ENCODE data around the gene TCF15.
"Not testable (repeated sequence)": the region's sequence is repeated elsewhere in the genome, so short reads cannot be mapped to it uniquely, and the experiment has no call there.

The TCF15 gene

DNA sequence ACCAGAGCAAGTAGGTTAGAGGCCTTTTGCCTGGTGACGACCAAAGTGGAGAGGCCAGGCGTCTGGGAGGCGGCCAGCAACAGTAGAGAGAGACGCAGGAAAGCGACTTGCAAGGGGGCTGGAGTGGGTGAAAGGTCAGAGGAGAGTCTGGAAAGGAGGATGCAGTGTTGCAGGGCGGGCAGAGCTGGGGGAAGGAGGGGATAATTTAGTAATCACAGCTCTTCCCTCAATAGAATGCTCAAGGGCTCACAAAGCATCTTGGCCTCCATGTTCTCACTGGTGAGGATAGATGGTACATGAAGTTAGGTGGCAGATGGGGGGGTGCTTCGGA lies 25.2 kb downstream of the TCF15 start:
- H3K27ac ChIP-seq (ENCODE audit: low read depth, low read length), result no peak overlapping the region
- H3K9me2 ChIP-seq (replicated peaks; ENCODE audit: insufficient read depth, low read length), result no peaks in the 10 kb centered on the region
- no peak overlapping the region for H2AFZ ChIP-seq (ENCODE audit: low read depth, low read length, severe bottlenecking)
- no peaks in the 10 kb centered on the region for H3K36me3 ChIP-seq (ENCODE audit: low read length)
- H3K9me3 ChIP-seq (ENCODE audit: insufficient read depth, low read length), result no peaks in the 10 kb centered on the region
- no peak overlapping the region for H3K9ac ChIP-seq (ENCODE audit: low read length)
- no peak overlapping the region for H3K4me3 ChIP-seq (ENCODE audit: insufficient read depth, low read length, poor library complexity, severe bottlenecking)
- TF ChIP-seq, protein P1, sequence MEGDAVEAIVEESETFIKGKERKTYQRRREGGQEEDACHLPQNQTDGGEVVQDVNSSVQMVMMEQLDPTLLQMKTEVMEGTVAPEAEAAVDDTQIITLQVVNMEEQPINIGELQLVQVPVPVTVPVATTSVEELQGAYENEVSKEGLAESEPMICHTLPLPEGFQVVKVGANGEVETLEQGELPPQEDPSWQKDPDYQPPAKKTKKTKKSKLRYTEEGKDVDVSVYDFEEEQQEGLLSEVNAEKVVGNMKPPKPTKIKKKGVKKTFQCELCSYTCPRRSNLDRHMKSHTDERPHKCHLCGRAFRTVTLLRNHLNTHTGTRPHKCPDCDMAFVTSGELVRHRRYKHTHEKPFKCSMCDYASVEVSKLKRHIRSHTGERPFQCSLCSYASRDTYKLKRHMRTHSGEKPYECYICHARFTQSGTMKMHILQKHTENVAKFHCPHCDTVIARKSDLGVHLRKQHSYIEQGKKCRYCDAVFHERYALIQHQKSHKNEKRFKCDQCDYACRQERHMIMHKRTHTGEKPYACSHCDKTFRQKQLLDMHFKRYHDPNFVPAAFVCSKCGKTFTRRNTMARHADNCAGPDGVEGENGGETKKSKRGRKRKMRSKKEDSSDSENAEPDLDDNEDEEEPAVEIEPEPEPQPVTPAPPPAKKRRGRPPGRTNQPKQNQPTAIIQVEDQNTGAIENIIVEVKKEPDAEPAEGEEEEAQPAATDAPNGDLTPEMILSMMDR (IDR thresholded peaks at IDR 0.05; ENCODE audit: insufficient read depth, low read length, poor library complexity, severe bottlenecking), result no peak
- no peak for TF ChIP-seq EZH2phosphoT487 (conservative IDR thresholded peaks at IDR 0.05; ENCODE audit: low read length)
- no peaks in the 10 kb centered on the region for H4K20me1 ChIP-seq (ENCODE audit: low read depth, low read length)
- no peak overlapping the region for H3K4me2 ChIP-seq (ENCODE audit: low read depth, low read length, poor library complexity, severe bottlenecking)
- H3F3A ChIP-seq (ENCODE audit: insufficient read depth), result no peaks in the 10 kb centered on the region
- no peaks in the 10 kb centered on the region for H3K27me3 ChIP-seq (ENCODE audit: low read length)
- no peaks in the 10 kb centered on the region for H3K79me2 ChIP-seq (ENCODE audit: insufficient read depth, low read length)

DNA sequence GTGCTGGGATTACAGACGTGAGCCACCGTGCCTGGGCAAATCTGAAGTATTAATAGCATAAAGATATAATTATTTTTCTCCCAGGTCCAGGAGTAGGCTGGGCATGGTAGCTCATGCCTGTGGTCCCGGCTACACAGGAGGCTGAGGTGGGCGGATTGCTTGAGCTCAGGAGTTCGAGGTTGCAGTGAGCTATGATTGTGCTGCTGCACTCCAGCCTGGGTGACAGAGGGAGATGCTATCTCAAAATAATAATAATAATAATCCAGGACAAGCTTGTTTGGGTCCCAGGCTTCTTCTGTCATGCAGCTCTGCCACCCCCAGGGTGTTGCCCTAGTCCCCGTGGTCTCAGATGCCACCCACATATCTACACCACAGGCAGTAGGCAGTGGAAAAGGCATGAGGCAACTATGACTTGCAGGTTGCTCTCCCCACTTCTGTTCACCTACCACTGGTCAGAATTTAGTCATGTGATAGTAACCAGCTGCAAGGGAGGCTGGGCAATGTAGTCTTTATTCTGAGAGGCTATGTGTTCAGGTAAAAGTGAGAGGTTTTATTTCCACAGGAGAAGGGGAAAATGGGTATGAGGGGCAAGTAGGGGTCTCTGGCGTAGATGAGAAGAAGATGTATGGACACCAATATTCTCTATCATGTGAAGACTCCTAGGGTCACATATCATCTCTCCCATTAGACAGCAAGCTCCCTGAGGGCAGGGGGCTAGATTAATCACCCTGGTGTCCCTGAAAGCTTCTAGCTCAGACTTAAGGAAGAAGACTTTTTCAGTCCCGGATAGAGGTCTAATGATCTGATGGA lies 25.7 kb downstream of the TCF15 start:
- Histone ChIP-seq H3K79me2 (ENCODE audit: insufficient read depth, low read length) (no peaks in the 10 kb centered on the region), H4K20me1 (ENCODE audit: low read depth, low read length) (no peaks in the 10 kb centered on the region), H3K4me2 (ENCODE audit: low read depth, low read length, poor library complexity, severe bottlenecking) (peak overlapping the region; percentile 13), H3K9ac (ENCODE audit: low read length) (no peak overlapping the region), H3K4me3 (ENCODE audit: insufficient read depth, low read length, poor library complexity, severe bottlenecking) (no peak overlapping the region), H2AFZ (ENCODE audit: low read depth, low read length, severe bottlenecking) (peak overlapping the region; percentile 54), H3K27ac (ENCODE audit: low read depth, low read length) (no peak overlapping the region), H3K36me3 (ENCODE audit: low read length) (no peaks in the 10 kb centered on the region), H3K9me3 (ENCODE audit: insufficient read depth, low read length) (no peaks in the 10 kb centered on the region), H3K9me2 (replicated peaks; ENCODE audit: insufficient read depth, low read length) (no peaks in the 10 kb centered on the region), H3K27me3 (ENCODE audit: low read length) (no peaks in the 10 kb centered on the region), H3F3A (ENCODE audit: insufficient read depth) (no peaks in the 10 kb centered on the region)
- TF ChIP-seq, protein P1 (IDR thresholded peaks at IDR 0.05; ENCODE audit: insufficient read depth, low read length, poor library complexity, severe bottlenecking), result no peak
- TF ChIP-seq EZH2phosphoT487 (conservative IDR thresholded peaks at IDR 0.05; ENCODE audit: low read length), result no peak

DNA sequence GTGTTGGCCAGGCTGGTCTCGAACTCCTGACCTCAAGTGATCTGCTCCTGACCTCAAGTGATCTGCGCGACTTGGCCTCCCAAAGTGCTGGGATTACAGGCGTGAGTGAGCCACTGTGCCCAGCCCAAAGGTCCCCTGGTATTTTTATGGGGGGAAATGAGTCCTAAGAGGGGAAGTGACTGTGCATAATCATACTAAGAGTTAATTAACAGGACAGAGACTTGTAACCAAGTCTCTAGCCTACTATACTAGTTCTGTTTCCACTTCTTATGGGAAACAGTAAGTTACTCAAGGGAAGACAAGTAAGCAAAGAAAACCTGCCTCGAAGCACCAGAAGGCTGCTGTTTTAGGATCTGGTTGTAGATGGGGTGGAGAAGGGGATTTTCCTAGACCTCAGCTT lies 27.9 kb downstream of the TCF15 start:
- Histone ChIP-seq H3K36me3 (ENCODE audit: low read length) (no peaks in the 10 kb centered on the region), H3K9me3 (ENCODE audit: insufficient read depth, low read length) (no peaks in the 10 kb centered on the region), H3K27me3 (ENCODE audit: low read length) (no peaks in the 10 kb centered on the region), H3K9ac (ENCODE audit: low read length) (no peak overlapping the region), H3F3A (ENCODE audit: insufficient read depth) (no peaks in the 10 kb centered on the region), H3K4me3 (ENCODE audit: insufficient read depth, low read length, poor library complexity, severe bottlenecking) (no peak overlapping the region), H2AFZ (ENCODE audit: low read depth, low read length, severe bottlenecking) (no peak overlapping the region), H3K27ac (ENCODE audit: low read depth, low read length) (no peak overlapping the region), H4K20me1 (ENCODE audit: low read depth, low read length) (no peaks in the 10 kb centered on the region), H3K79me2 (ENCODE audit: insufficient read depth, low read length) (no peaks in the 10 kb centered on the region), H3K9me2 (replicated peaks; ENCODE audit: insufficient read depth, low read length) (no peaks in the 10 kb centered on the region), H3K4me2 (ENCODE audit: low read depth, low read length, poor library complexity, severe bottlenecking) (no peak overlapping the region)
- TF ChIP-seq EZH2phosphoT487 (conservative IDR thresholded peaks at IDR 0.05; ENCODE audit: low read length), result no peak
- TF ChIP-seq, protein P1 (IDR thresholded peaks at IDR 0.05; ENCODE audit: insufficient read depth, low read length, poor library complexity, severe bottlenecking), result no peak

DNA sequence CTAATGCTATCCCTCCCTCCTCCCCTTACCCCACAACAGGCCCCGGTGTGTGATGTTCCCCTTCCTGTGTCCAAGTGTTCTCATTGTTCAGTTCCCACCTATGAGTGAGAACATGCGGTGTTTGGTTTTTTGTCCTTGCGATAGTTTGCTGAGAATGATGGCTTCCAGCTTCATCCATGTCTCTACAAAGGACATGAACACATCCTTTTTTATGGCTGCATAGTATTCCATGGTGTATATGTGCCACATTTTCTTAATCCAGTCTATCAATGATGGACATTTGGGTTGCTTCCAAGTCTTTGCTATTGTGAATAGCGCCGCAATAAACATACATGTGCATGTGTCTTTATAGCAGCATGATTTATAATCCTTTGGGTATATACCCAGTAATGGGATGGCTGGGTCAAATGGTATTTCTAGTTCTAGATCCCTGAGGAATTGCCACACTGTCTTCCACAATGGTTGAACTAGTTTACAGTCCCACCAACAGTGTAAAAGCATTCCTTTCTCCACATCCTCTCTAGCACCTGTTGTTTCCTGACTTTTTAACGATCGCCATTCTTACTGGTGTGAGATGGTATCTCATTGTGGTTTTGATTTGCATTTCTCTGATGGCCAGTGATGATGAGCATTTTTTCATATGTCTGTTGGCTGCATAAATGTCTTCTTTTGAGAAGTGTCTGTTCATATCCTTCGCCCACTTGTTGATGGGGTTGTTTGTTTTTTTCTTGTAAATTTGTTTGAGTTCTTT lies 31.0 kb downstream of the TCF15 start:
- H4K20me1 ChIP-seq (ENCODE audit: low read depth, low read length), result not testable (repeated sequence)

More for the DNA sequence above, 31.0 kb downstream of the TCF15 start:
- not testable (repeated sequence) for H3K4me2 ChIP-seq (ENCODE audit: low read depth, low read length, poor library complexity, severe bottlenecking); H3K9ac ChIP-seq (ENCODE audit: low read length); H2AFZ ChIP-seq (ENCODE audit: low read depth, low read length, severe bottlenecking); H3F3A ChIP-seq (ENCODE audit: insufficient read depth); H3K9me3 ChIP-seq (ENCODE audit: insufficient read depth, low read length); H3K79me2 ChIP-seq (ENCODE audit: insufficient read depth, low read length); H3K27ac ChIP-seq (ENCODE audit: low read depth, low read length); H3K4me3 ChIP-seq (ENCODE audit: insufficient read depth, low read length, poor library complexity, severe bottlenecking); H3K36me3 ChIP-seq (ENCODE audit: low read length); H3K9me2 ChIP-seq (replicated peaks; ENCODE audit: insufficient read depth, low read length); H3K27me3 ChIP-seq (ENCODE audit: low read length)

All from SU-DHL-6 (cell line).